Mesothelial cell of epicardium (in vitro differentiated cells): ENCODE measurements around the gene CHEK2. TPM values are rescaled to one million over a fixed set of nuclear protein-coding genes. Genes with fewer than 3 reads are reported as not detected.
A peak's percentile ranks its signal among the peaks of the same experiment; 100 is the strongest.

Experiments
- DNase-seq, 2 experiments: peaks; one replicate each; pipeline ENCODE4 v3.0.0; 2021; ENCODE audit warnings: low spot score in 2 of 2; ENCODE audit not compliant: unreplicated experiment in 2 of 2
- H3K27ac Mint-ChIP-seq: 2 replicates; pipeline ENCODE4 v1.8.0; 2021; ENCODE audit warnings: mixed read lengths
- H3K27me3 Mint-ChIP-seq: 2 replicates; pipeline ENCODE4 v1.8.0; 2021; ENCODE audit warnings: low read depth, mixed read lengths
- H3K36me3 Mint-ChIP-seq: 2 replicates; pipeline ENCODE4 v1.8.0; 2021; ENCODE audit warnings: mixed read lengths
- H3K4me1 Mint-ChIP-seq: 2 replicates; pipeline ENCODE4 v1.8.0; 2021; ENCODE audit warnings: mixed read lengths
- H3K4me3 Mint-ChIP-seq: 2 replicates; pipeline ENCODE4 v1.8.0; 2021; ENCODE audit warnings: mild to moderate bottlenecking, moderate library complexity, mixed read lengths
- H3K9me3 Mint-ChIP-seq: 2 replicates; pipeline ENCODE4 v1.8.0; 2021; ENCODE audit warnings: mixed read lengths
- CTCF ChIP-seq: fragments of 200-600 bp; sonication (generic); IDR thresholded peaks from one replicate; pipeline ENCODE4 v1.5.0; 2021; ENCODE audit warnings: antibody characterized with exemption; ENCODE audit not compliant: unreplicated experiment
- total RNA-seq: library from RNA; stranded (reverse); gene quantifications from 3 replicates; pipeline ENCODE4 v1.2.1, GENCODE V29; 2021

CHEK2 gene
- total RNA-seq, 1 donor from 2014 or later: 22.9 TPM

- H3K27me3 Mint-ChIP-seq: no peaks in the 10 kb centered on the region
- no peak for TF ChIP-seq CTCF
- peaks cover 4% of the 10 kb centered on the region for H3K4me1 Mint-ChIP-seq
- peaks cover 4% of the 10 kb centered on the region for H3K9me3 Mint-ChIP-seq
- H3K27ac Mint-ChIP-seq: no peak overlapping the region
- peaks cover 9% of the 10 kb centered on the region for H3K36me3 Mint-ChIP-seq
- DNase-seq: no peak
- no peak overlapping the region for H3K4me3 Mint-ChIP-seq
Observed at GRCh38 chr22:28718044-28718443, 23.6 kb downstream of the CHEK2 start.

DNA sequence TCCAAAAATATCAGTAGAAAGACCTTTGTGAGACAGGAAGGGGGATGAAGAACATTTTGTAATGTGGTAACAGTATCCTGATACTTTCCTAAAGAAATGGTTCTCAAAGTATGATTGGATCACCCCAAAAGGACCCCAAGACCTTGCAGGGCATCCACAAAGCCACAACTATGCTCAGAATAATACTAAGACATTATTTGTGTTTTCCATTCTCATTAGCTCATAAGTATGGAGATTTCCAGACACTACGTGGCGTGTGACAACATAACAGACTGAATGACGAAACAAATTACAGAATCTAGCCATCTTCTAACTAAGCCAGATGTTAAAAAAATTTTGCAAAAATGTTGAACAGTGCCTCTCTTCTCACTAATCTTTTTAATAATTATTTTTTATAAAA lies 24.9 kb downstream of the CHEK2 start:
- H3K27ac Mint-ChIP-seq: no peak overlapping the region
- peaks cover 9% of the 10 kb centered on the region for H3K36me3 Mint-ChIP-seq
- peaks cover 4% of the 10 kb centered on the region for H3K9me3 Mint-ChIP-seq
- no peak for DNase-seq
- no peak for TF ChIP-seq CTCF
- no peaks in the 10 kb centered on the region for H3K27me3 Mint-ChIP-seq
- H3K4me1 Mint-ChIP-seq: peaks cover 13% of the 10 kb centered on the region
- no peak overlapping the region for H3K4me3 Mint-ChIP-seq

DNA sequence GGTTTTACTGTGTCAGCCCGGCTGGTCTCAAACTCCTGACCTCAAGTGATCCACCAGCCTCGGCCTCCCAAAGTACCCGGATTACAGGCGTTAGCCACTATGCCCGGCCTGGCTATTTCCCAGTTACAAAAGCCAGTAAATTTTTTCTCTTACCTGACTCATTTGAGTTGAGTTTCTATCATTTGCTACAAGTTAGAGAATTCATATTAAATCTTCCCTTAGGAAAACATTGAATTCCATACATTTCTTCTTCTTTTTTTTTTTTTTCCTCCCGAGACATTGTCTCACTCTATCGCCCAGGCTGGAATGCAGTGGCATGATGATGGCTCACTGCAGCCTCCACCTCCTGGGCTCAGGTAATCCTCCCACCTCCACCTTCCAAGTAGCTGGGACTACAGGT lies 26.0 kb downstream of the CHEK2 start:
- Mint-ChIP-seq H3K9me3 (peaks cover 4% of the 10 kb centered on the region), H3K27ac (peak overlapping the region; percentile 69), H3K36me3 (peaks cover 9% of the 10 kb centered on the region), H3K27me3 (no peaks in the 10 kb centered on the region), H3K4me1 (peaks cover 22% of the 10 kb centered on the region), H3K4me3 (no peak overlapping the region)
- no peak for TF ChIP-seq CTCF
- no peak for DNase-seq

DNA sequence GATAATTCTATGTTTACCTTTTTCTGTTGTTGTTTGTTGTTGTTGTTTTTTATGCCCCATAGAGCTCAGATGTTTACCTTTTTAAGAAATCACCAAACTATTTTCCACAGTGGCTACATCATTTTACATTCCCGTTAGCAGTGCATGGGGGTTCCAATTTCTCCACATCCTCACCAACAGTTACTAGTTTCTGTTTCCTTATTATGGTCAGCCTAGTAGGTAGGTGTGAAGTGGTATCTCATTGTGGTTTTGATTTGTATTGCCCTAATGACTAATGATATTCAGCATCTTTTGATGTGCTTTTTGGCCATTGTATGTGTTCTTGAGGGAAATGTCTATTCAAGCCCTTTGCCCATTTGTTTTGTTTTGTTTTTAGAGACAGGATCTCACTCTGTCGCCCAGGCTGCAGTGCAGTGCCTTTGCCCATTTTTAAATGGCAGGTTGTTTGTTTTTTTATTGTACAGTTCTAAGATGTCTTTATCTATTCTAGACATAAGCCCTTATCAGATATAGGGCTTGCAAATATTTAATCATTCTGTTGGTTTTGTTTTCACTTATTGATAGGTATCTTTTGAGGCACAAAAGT lies 27.5 kb downstream of the CHEK2 start:
- Mint-ChIP-seq H3K9me3 (peaks cover 4% of the 10 kb centered on the region), H3K36me3 (peaks cover 9% of the 10 kb centered on the region), H3K27ac (peak overlapping the region; percentile 43), H3K4me1 (peaks cover 26% of the 10 kb centered on the region), H3K27me3 (no peaks in the 10 kb centered on the region), H3K4me3 (no peak overlapping the region)
- DNase-seq: no peak
- no peak for TF ChIP-seq CTCF

- Mint-ChIP-seq H3K27ac (peak overlapping the region; percentile 90), H3K4me3 (peak overlapping the region; percentile 2), H3K36me3 (peaks cover 11% of the 10 kb centered on the region), H3K9me3 (no peaks in the 10 kb centered on the region), H3K27me3 (no peaks in the 10 kb centered on the region), H3K4me1 (peaks cover 28% of the 10 kb centered on the region)
- no peak for TF ChIP-seq CTCF
- no peak for DNase-seq
Observed at GRCh38 chr22:28711820-28712777, 29.5 kb downstream of the CHEK2 start.
